ENCODE data around the gene SEC24A. TPM values are rescaled to one million over a fixed set of nuclear protein-coding genes. Genes with fewer than 3 reads are reported as not detected.
A peak's percentile ranks its signal among the peaks of the same experiment; 100 is the strongest.

The SEC24A gene
- total RNA-seq, 2 experiments from 2014 or later, result 5.6 to 20.5 TPM

- H3K9me2 ChIP-seq (ENCODE audit: insufficient read depth, low read length), result no peaks in the 10 kb centered on the region
- peaks cover 2% of the 10 kb centered on the region; the same call in 1 of the 2 replicates for H3K79me2 ChIP-seq (ENCODE audit: insufficient read depth, low read depth, low read length)
- H3K4me2 ChIP-seq (ENCODE audit: low read length), result no peak overlapping the region
- no peaks in the 10 kb centered on the region for H3K9me3 ChIP-seq (ENCODE audit: low read length)
- H3K36me3 ChIP-seq (ENCODE audit: insufficient read depth, low read length), result no peaks in the 10 kb centered on the region
- DNase-seq (ENCODE audit: low spot score), result no peak
- H3K4me1 ChIP-seq (ENCODE audit: insufficient read depth, low read length, poor library complexity, severe bottlenecking), result no peaks in the 10 kb centered on the region
- intact Hi-C loops (cut with micrococcal nuclease; ENCODE audit: unreplicated experiment), result no loop called here
- POLR2A ChIA-PET, result interaction anchor here (0.5 to 6.2 kb wide), 4 partner anchors 8 to 64 kb away, joined by 3 to 47 read pairs (median 4); no protein-coding TSS in a partner anchor
- no TSS peak for BruUV-seq (replicated peaks)
- H4K20me1 ChIP-seq (ENCODE audit: insufficient read depth, low read length), result no peaks in the 10 kb centered on the region
- H3K27ac ChIP-seq (ENCODE audit: low read depth, low read length, poor library complexity, severe bottlenecking), result no peak overlapping the region
- CTCF ChIA-PET (ENCODE audit: unreplicated experiment), result no interaction called here
- H2AFZ ChIP-seq (ENCODE audit: low read length), result no peak overlapping the region
- no peak for TF ChIP-seq CTCF (conservative IDR thresholded peaks at IDR 0.05; ENCODE audit: low read length)
- TF ChIP-seq EZH2phosphoT487 (IDR thresholded peaks at IDR 0.05; ENCODE audit: borderline replicate concordance, low read depth, low read length), result no peak
- H3K4me3 ChIP-seq (ENCODE audit: low read depth, low read length, poor library complexity, severe bottlenecking), result no peak overlapping the region
Measured at GRCh38 chr5:134637116-134637721, 11.4 kb upstream of the SEC24A start.

GRCh38 chr5:134638760-134639201 lies 9.8 kb upstream of the SEC24A start:
- no peak for DNase-seq (ENCODE audit: low spot score)
- POLR2A ChIA-PET, result interaction anchor here (0.6 to 1.2 kb wide), 3 partner anchors 9 to 96 kb away, joined by 3 read pairs; no protein-coding TSS in a partner anchor
- BruUV-seq (replicated peaks), result no TSS peak
- Histone ChIP-seq H3K4me2 (ENCODE audit: low read length) (no peak overlapping the region), H4K20me1 (ENCODE audit: insufficient read depth, low read length) (no peaks in the 10 kb centered on the region), H3K9me3 (ENCODE audit: low read length) (no peaks in the 10 kb centered on the region), H3K4me3 (ENCODE audit: low read depth, low read length, poor library complexity, severe bottlenecking) (no peak overlapping the region), H3K79me2 (ENCODE audit: insufficient read depth, low read depth, low read length) (no peaks in the 10 kb centered on the region), H3K27ac (ENCODE audit: low read depth, low read length, poor library complexity, severe bottlenecking) (no peak overlapping the region), H2AFZ (ENCODE audit: low read length) (no peak overlapping the region), H3K36me3 (ENCODE audit: insufficient read depth, low read length) (no peaks in the 10 kb centered on the region), H3K9me2 (ENCODE audit: insufficient read depth, low read length) (no peaks in the 10 kb centered on the region), H3K4me1 (ENCODE audit: insufficient read depth, low read length, poor library complexity, severe bottlenecking) (peaks cover 12% of the 10 kb centered on the region)
- TF ChIP-seq EZH2phosphoT487 (IDR thresholded peaks at IDR 0.05; ENCODE audit: borderline replicate concordance, low read depth, low read length), result no peak
- TF ChIP-seq CTCF (conservative IDR thresholded peaks at IDR 0.05; ENCODE audit: low read length), result no peak
- intact Hi-C loops (cut with micrococcal nuclease; ENCODE audit: unreplicated experiment), result no loop called here
- CTCF ChIA-PET (ENCODE audit: unreplicated experiment), result no interaction called here

GRCh38 chr5:134642931-134643530 lies 5.6 kb upstream of the SEC24A start:
- no TSS peak for BruUV-seq (replicated peaks)
- Histone ChIP-seq H3K9me2 (ENCODE audit: insufficient read depth, low read length) (no peaks in the 10 kb centered on the region), H4K20me1 (ENCODE audit: insufficient read depth, low read length) (no peaks in the 10 kb centered on the region), H3K36me3 (ENCODE audit: insufficient read depth, low read length) (no peaks in the 10 kb centered on the region), H3K27ac (ENCODE audit: low read depth, low read length, poor library complexity, severe bottlenecking) (no peak overlapping the region), H3K79me2 (ENCODE audit: insufficient read depth, low read depth, low read length) (peaks cover 3% of the 10 kb centered on the region; the same call in 1 of the 2 replicates), H3K9me3 (ENCODE audit: low read length) (no peaks in the 10 kb centered on the region), H3K4me1 (ENCODE audit: insufficient read depth, low read length, poor library complexity, severe bottlenecking) (peaks cover 33% of the 10 kb centered on the region), H2AFZ (ENCODE audit: low read length) (no peak overlapping the region), H3K4me2 (ENCODE audit: low read length) (peak overlapping the region; percentile 17; the same call in 1 of the 2 replicates), H3K4me3 (ENCODE audit: low read depth, low read length, poor library complexity, severe bottlenecking) (no peak overlapping the region)
- intact Hi-C loops (cut with micrococcal nuclease; ENCODE audit: unreplicated experiment), result no loop called here
- POLR2A ChIA-PET, result interaction anchor here (0.6 to 5.8 kb wide), 6 partner anchors 9 to 416 kb away, joined by 3 to 47 read pairs (median 4); partner anchors contain the start of gene SAR1B
- CTCF ChIA-PET (ENCODE audit: unreplicated experiment), result no interaction called here
- DNase-seq (ENCODE audit: low spot score), result peak; percentile 10
- TF ChIP-seq EZH2phosphoT487 (IDR thresholded peaks at IDR 0.05; ENCODE audit: borderline replicate concordance, low read depth, low read length), result no peak
- no peak for TF ChIP-seq CTCF (conservative IDR thresholded peaks at IDR 0.05; ENCODE audit: low read length)

Data from OCI-LY7 (cell line).